Stimulated activated CD4-positive, alpha-beta T cell treated with anti-CD3 and anti-CD28 coated beads, Interleukin-1b, Interleukin-23, amount 100 ng/mL, for 4 hours (primary cell): ENCODE measurements around the gene GALNT18.

Experiments
- DNase-seq, 2 donors: peaks; one replicate each; pipeline ENCODE4 v3.0.0-alpha.2; 2020; ENCODE audit warnings: low read depth in 2 of 2

Gene GALNT18

DNA sequence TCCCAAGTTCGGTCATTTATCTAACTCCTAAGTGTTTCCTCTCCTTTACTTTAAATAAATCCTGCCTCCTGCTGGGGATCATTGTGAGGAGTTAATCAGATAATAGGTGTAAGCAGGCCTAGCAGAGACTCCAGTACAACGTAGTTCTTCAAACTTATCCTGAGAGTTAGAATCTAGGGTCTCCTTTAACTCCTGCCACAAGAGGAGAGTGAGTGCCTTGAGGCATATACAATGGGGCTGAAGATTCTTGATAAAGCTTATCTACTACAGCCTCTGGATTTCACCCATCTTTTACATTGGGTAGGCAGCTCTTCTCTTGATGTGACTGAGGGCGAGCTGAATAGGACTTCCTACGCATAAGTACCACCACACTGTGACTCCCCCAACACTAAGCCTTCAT, 3.1 kb upstream of the GALNT18 start:
- DNase-seq = no peak

DNA sequence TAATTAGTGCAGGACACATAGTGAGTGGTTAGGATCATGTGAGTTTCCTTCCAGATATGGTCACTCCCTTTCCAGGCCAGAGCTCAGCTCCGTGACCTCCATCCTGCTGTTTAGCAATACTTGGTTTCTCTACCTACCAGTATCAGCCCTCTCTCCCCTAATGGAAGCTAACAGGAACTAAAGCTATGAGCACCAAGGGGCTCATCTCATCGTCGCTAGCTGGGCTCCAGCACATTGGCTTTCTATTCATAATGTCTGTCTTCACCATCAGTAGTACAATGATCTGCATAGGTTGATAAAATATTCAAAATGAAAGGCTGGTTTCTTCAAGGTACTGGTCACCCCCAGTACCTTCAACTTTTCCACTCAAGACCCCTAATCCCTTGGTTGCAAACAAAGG, 2.4 kb upstream of the GALNT18 start:
- DNase-seq = no peak

DNA sequence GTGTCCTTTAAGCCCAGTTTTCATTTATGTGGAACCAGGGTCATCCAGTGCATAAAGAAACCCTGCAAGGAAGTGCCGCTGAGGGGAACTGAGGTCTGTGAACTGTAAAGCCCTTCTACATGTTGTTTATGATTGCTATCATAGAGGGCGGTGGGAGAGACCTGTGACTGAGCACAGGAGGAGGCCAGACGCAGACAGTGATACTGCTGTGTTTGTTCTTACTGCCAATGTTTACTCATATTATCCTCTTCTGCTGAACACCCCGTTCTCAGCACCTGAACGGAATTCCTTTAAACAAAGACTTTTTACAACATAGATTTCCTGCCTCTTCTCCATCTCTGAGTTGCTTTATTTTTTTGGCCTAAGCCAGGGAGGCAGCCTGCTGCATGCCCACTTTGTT, 967 bp upstream of the GALNT18 start:
- DNase-seq = no peak

DNA sequence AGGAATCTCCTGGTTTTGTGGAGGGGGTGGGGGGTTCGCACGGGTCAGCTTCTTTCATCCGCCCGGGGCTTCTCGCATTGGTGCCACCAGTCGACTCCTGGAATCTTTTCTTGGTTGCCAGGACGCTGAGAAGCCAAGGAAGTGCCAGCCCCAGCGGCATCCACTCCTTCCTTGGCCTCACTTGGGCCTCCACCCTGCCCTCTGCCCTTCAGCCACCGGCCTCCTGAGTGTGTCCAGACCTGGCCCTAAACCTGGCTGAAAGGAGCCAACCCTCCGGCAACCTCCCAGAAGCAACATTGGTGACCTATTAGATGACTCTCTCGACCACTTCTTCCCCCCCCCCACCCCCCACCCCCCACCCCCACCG, 518 bp upstream of the GALNT18 start:
- DNase-seq = no peak

DNA sequence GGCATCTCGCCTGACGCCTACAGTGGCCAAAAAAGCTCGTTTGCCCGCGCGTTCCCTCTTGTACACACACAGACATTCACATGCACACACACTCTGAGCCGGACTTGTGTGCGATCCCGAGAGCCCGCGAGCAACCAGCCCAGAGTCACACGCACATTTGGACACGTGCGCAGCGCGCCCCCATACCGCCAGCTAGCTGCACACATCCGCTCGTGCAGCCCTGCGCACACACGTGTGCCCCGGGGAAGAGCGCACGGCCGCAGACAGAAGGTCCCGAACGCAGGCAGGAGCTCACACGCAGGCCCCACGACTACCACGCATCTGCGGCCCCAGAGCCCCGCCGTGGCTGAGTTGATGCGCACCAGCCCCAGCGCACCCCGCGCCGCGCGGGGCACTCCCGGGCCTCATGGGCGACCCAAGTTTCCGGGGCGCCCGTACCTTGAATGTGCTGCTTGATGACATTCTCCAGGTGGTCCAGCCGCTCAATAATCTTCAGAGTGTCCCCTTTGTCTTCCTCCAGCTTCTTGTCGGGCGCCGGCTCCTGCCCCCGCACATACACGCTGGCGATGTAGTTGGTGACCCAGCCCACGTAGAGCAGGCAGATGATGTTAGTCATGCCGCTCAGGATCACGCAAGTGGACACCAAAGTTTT, 758 bp downstream of the GALNT18 start:
- no peak for DNase-seq

DNA sequence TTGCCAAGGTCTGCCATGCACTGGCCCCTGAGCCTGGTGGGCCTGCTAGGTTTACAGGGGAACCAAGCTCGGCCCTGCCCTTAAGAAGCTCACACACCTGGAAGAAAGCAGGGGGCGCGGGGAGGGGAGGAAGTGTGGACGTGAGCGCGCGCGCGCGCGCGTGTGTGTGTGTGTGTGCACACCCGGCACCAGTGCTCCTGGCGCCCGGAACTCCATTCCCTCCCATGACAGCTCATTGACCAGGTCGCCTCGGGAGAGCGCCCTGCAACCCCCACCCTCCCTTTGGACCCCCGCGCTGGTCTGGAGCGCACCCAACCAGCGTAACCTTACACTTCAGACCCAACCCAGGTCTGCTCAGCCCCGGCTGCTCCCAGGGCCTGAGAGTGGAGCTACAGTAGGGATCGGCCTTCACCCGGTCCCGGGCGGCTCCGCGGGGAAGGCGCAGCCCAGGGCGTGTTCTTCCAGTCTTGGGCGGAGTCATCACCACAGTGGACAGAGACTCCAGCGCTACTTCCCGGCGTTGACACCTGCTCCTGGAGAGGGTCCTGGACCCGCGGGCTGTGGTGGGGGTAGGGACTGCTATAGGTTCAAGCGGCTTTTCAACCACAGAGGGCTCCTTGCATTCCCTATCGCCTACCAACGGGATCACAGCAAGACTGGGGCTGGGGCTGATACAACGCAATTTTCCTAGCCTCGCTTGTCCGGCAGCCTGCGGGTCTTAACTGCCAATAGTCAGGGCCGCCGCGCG, 1.5 kb downstream of the GALNT18 start:
- DNase-seq = no peak

DNA sequence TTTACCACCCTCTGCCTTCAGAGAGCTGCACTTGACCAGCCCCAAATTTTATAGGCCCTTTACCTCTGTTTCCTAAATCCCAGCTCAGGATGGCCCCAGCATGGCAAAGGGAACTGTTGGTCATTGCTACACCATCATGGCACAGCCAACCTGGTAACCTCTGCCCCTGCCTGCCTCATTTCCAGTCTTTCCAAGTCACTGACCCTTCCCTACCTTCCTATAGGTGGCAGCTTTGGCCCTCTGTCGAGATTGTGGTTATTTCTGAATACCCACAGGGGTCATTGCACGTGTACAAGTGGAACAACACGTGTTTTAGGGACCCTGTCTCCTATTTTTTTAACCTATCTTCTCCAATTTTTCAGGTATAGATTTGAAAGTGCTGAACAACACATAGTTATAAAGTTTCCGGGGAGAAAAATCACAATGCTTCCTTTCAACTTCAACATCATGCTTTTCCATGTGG, 2.8 kb downstream of the GALNT18 start:
- no peak for DNase-seq

DNA sequence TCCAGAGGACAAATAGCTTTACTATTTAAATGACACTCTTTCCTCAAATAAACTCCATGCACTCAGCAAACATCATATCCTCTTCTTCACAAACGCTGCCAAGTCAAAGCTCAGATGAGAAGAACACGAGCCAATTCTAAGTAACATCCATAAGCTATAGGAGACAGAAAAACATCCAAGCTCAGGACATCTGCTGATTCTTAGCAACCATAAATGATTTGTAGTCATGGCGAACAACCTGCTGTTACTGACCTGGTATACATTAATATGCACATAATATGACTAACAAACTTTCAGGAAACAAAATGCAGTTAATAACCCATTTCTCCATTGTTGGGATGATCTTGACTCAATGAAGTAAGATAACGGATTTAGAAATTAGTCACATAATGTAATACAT, 6.7 kb downstream of the GALNT18 start:
- DNase-seq = no peak

DNA sequence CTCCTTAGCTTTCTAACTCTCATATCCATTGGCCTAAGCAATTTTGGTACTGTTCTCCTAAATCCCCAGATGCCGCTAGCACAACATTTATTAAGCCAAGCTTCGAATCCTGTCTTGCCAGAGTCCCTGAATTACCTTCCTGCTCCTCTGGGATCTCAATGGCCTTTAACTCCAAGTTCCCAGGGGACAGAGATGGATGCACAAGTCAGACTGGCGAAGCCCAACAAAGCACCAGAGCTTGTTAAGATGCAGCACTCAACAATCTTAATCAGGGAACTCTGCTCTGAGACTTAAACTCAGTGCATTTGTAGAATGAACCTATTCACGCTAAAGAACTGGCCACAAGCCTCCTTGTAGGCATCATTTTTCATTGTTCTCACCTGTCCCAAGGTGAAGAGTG, 9.4 kb downstream of the GALNT18 start:
- no peak for DNase-seq

DNA sequence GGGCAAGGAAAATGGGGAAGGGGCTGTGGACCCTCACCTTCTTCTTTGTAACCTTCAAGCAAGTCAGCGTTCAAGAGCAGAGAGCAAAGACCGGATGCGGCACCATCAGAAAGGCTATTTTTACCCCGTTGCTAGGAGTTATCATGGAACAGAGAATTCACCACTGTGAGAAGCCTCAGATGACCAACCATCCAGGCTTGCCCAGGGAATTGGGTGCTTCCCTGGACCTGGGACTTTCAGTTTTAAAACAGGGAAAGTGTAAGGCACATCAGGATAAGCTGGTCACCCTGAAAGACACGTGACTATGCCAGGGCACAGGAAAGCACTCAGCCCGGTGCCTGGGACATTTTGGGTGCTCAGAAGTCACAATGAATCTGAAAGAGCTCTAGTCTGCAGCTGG, 10.4 kb downstream of the GALNT18 start:
- no peak for DNase-seq

DNA sequence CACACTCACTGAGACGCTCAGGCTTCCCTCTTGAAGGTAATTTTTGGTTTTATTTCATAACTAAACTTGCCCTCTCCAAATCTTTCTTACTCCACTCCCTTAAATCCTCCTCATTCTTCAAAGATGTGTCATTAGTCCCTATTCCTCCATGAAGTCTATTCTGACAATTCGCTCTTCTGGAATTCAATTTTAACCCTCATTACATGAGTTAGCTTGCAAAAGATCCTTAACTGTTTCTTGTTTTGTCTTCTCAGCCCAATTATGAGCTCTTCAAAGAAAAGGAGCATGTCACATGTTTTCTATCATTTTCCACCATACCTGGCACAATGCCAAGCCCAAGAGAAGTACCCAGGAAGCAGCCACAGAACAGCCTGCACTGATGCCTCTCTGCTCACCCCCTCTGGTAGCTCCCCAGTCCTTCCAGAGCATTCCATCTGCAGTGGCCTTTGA, 13.0 kb downstream of the GALNT18 start:
- DNase-seq = no peak

DNA sequence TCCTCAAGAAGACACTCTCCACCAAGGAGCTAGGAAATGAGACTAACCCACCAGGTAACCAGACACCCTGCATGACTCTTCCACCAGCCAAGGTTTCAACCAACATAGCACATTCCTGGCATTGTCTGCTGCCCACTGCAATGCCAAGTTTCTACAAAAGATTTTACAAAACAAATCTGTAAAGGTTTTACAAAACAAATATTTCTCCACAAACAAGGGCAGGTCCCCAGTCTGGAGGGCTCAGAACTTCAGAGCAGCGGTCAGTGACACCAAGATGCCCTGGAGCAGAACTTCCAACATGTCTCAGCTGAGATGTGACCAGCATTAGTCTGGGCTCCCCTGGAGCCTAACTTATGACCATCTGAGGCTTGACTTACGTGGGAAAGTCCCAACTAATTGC, 14.0 kb downstream of the GALNT18 start:
- DNase-seq = no peak

DNA sequence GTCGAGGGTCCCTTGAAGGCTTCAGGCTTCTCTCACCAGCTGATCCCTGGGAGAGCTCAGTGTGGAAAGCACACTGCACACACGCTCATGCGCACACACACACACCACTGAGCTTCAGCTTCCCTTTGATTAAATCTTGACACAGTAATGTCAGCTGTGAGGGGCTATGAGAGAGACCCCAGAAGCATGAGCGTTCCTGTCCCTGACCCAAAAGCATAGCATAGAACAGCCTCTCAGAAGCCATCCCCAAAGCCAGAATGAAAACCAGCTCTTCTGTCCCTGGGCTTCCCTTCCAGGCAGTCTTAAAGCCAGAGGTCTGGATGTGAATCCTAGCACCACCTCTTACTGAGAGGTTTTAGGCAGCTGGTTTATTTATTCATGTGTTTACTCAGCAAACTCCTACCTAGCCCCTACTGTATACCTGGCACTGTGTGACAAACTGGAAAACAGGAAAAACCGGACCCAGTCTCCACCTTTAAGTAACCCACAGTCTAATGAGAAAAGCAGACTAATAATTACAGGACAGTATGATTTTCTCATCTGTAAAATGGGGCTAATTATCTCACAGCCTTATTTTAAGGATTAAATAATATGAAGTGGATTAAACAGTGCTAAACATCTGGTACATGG, 15.9 kb downstream of the GALNT18 start:
- DNase-seq = no peak

DNA sequence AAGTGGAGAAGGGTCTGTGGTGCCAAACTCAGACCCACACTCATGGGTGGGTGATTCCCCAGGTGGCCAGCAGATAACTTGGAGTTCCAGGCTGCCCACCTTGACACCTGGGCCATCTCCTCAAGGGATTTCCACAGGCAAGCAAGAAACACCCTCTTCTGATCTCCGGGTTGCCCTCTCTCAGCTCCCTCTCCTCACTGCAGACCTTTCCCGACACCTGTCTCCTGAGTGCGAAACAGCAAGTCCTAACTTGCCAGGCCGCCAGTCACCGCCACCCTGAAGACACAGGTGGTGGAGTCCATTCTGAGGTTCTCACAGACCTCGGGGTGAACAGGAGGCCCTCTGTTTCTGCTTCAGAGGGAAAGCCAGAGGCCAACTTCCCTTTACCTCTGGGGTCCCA, 16.6 kb downstream of the GALNT18 start:
- no peak for DNase-seq

DNA sequence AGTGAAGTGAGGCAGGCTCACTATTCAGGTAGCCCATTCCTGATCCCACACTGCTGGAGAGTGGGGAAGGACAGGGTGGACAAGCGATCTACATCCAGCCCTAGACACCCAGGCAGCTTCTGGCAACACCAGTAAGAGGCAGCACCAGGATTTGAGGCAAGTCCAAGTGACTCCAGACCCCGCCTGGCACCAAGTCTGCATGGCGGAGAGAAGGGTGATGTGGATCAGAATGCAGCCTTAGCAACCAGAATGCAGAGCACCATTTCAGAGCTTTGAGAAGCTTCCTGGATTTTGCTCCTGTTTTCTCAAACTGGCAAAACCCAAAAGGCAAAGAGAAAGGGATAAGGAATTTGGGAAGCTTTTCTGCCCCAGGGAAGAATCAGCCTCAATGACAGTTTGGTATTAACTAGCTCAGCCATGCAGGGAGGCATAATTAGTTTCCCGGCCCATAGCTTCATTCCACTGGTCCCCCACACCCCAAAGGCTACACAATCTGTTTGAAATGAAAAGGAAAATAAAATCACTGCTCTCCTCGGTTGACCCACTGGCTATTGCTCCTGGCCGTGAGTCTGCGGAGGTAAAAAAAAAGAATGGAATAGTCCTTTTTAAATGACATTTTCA, 17.3 kb downstream of the GALNT18 start:
- no peak for DNase-seq

DNA sequence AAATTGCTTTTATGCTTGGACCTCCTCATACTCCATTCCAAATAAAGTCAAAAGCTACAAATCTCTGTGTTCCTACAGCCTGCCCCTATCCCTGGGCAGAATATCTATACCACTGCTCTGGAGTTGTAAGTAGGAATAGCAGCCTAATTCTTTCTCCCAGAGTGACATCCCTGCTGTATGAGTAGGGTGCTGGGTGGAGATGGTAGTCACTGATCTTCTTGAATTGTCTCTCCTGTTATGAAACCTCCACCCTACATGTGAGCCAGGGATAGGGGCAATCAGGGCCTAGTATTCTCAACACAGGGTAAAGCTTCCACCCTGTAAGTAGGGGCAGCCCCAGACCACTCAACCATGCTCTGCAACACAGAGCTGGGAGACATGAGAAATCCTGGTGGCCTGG, 19.8 kb downstream of the GALNT18 start:
- DNase-seq = no peak

DNA sequence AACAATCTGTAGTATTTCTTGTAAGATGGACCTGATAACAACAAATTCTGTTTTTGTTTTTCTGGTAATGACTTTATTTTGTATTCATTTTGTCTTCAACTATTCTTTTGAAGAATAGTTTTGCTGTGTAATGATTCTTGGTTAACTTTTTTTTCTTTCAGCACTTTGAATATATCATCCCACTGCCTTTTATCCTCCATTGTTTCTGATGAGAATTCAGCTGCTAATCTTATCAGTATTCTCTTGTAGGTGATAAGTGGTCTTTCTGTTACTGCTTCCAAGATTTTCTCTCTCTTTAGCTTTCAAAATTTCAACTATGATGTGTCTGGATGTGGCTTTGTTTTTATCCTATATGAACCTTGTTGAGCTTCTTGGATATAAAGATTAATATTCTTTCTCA, 21.5 kb downstream of the GALNT18 start:
- DNase-seq = no peak

DNA sequence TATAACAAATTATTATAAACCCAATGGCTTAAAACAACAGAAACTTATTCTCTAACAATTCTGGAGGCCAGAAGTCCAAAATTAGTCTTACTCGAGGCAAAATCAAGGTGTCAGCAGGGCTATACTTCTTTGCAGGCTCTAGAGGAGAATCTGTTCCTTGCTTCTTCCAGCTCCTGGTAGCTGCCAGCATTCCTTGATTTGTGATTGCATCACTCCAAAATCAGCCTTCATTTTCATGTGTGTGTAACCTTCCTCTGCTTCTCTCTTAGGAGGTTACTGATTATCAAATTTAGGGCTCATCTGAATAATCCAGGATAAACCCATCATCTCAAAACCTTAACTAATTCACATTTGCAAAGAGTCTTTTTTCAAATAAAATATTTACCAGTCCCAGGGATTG, 23.6 kb downstream of the GALNT18 start:
- no peak for DNase-seq

DNA sequence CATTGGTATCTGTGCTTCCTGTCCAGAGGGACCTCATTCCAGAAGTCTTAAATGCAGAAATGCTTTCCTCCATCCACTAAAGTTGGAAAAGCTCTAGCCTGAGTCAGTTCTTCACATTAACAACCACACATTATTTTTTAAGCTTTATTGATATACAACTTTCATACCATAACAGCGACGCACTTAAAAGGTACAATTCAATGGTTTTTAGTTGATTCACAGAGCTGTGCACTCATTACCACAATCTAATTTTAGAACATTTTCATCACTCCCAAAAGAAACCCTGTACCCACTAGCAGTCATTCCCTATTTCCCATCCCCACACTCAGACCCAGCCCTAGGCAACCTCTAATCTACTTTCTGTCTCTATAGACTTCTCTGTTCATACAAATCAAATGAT, 27.6 kb downstream of the GALNT18 start:
- DNase-seq = no peak

DNA sequence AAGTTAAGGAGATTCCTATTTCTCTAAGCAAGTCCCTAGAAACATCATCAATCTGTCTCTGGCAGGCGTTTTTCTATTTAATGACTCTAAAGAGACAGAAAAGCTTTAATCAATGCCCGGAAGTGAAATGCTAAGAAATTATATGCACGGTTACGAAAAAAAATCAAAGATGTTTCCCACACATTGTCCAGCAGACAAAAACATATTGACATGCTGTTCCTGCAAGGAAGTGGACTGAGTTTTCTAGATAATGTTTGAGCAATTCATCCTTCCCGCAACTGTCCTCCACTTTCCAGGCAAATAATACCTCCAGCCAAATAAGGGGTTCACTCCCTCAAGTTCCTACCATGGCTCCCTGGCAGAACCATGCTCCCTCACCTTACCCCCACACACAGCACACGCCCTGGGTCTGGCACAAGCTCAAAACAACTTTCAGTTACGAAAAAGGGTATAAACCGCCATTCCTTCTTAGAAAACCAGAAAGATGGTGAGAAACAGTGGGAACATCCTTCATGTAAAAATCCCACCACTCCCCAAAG, 29.6 kb downstream of the GALNT18 start:
- no peak for DNase-seq

DNA sequence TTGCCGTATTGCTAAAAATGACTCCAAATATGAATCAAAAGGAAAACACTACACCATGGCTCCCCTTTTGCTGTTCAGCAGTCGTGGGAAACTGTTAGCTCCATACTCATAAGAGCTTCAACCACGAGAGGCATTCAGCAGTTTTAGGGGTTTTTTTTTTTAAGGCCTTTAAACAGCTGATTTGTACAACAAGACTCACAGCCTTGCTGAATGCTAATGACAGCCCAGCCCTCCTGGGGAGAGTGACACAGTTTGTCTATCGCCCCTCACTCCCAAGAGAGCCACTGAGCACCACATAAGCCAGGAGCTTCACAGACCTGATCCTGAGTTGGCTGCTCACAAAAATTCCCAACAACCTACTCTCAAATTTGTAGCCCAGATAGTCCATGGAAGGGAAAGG, 32.4 kb downstream of the GALNT18 start:
- no peak for DNase-seq

DNA sequence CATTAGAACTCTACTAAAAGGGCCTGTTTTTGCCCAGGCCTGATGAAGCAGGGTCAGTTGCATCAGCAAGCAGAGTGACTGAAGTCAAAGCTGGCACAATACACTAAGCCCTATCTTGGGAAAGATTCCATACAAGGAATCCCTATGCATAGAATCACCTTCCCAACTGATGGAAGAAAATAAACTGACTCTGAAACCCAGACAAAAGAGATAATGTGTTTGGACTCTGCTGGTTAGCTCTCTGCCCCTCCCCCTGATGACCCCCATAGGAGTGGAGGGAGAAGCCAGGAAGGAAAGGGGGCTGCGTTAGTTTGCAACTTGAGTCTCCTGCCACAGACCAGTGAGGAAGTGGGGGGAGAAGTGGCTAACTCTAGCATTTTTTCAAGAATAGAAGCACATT, 32.9 kb downstream of the GALNT18 start:
- DNase-seq = no peak

DNA sequence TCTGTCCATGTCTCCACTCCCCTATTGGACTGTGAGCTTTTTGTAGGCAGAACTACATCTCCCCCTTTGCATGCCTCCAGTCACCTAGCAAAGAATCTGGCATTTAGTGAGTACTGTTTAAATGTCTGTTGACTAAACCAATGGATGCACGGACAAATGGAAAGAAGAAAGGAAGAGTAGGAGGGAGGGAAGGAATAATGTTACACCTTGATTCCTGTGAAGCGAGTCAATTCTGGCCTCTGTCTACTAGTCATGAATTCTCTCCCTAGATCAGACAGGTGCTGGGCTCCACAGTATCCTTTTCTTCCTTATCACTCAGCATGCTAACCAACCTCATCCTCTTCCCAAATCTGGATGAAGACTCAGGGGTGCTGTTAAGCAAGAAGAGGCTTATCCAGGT, 33.6 kb downstream of the GALNT18 start:
- no peak for DNase-seq
